ENCODE results near the gene WDFY3.

WDFY3 gene

GRCh38 chr4:84799318-84799717 lies 167.2 kb downstream of the WDFY3 start:
- no peak for DNase-seq (ENCODE audit: low read depth, low spot score)

- DNase-seq (ENCODE audit: low read depth, low spot score): no peak
These were observed 170.1 kb downstream of the WDFY3 start for GRCh38 chr4:84796394-84796793.

- no peak for DNase-seq (ENCODE audit: low read depth, low spot score)
These were observed 173.9 kb downstream of the WDFY3 start for GRCh38 chr4:84792366-84793301.

- no peak for DNase-seq (ENCODE audit: low read depth, low spot score)
These were observed 175.5 kb downstream of the WDFY3 start for GRCh38 chr4:84790769-84791565.

- no peak for DNase-seq (ENCODE audit: low read depth, low spot score)
These were observed 180.0 kb downstream of the WDFY3 start for GRCh38 chr4:84786478-84786877.

- no peak for DNase-seq (ENCODE audit: low read depth, low spot score)
These were observed 184.0 kb downstream of the WDFY3 start for GRCh38 chr4:84782517-84782916.

- no peak for DNase-seq (ENCODE audit: low read depth, low spot score)
These were observed 185.8 kb downstream of the WDFY3 start for GRCh38 chr4:84780719-84781118.

- DNase-seq (ENCODE audit: low read depth, low spot score): no peak
These were observed 188.4 kb downstream of the WDFY3 start for GRCh38 chr4:84778041-84778440.

GRCh38 chr4:84767168-84767567 lies 199.3 kb downstream of the WDFY3 start:
- no peak for DNase-seq (ENCODE audit: low read depth, low spot score)

- no peak for DNase-seq (ENCODE audit: low read depth, low spot score)
These were observed 213.0 kb downstream of the WDFY3 start for GRCh38 chr4:84753321-84753972.

- DNase-seq (ENCODE audit: low read depth, low spot score): no peak
These were observed 214.8 kb downstream of the WDFY3 start for GRCh38 chr4:84751707-84752106.

GRCh38 chr4:84750960-84751283 lies 215.6 kb downstream of the WDFY3 start:
- DNase-seq (ENCODE audit: low read depth, low spot score): no peak

GRCh38 chr4:84750260-84750959 lies 216.1 kb downstream of the WDFY3 start:
- no peak for DNase-seq (ENCODE audit: low read depth, low spot score)

GRCh38 chr4:84740057-84740456 lies 226.4 kb downstream of the WDFY3 start:
- DNase-seq (ENCODE audit: low read depth, low spot score): no peak

GRCh38 chr4:84738622-84739021 lies 227.9 kb downstream of the WDFY3 start:
- no peak for DNase-seq (ENCODE audit: low read depth, low spot score)

GRCh38 chr4:84737656-84738055 lies 228.8 kb downstream of the WDFY3 start:
- DNase-seq (ENCODE audit: low read depth, low spot score): no peak

GRCh38 chr4:84734037-84734436 lies 232.5 kb downstream of the WDFY3 start:
- no peak for DNase-seq (ENCODE audit: low read depth, low spot score)

GRCh38 chr4:84733343-84734033 lies 233.0 kb downstream of the WDFY3 start:
- no peak for DNase-seq (ENCODE audit: low read depth, low spot score)

GRCh38 chr4:84730375-84730774 lies 236.1 kb downstream of the WDFY3 start:
- no peak for DNase-seq (ENCODE audit: low read depth, low spot score)

GRCh38 chr4:84727491-84727890 lies 239.0 kb downstream of the WDFY3 start:
- no peak for DNase-seq (ENCODE audit: low read depth, low spot score)

GRCh38 chr4:84726356-84726755 lies 240.1 kb downstream of the WDFY3 start:
- DNase-seq (ENCODE audit: low read depth, low spot score): no peak

Data from activated naive CD8-positive, alpha-beta T cell treated with anti-CD3 and anti-CD28 coated beads, Interleukin-2, amount 50 U/mL, for 16 hours (primary cell).